Erythroblast (primary cell): ENCODE data around the gene BRI3BP.

Experiments
- GATA1 ChIP-seq: IDR thresholded peaks from 2 replicates; pipeline ENCODE4 v1.6.1; 2011; ENCODE audit warnings: low read depth, mild to moderate bottlenecking, control low read depth, low read length, moderate library complexity
- POLR2A ChIP-seq: IDR thresholded peaks from 2 replicates; pipeline ENCODE4 v1.6.1; 2011; ENCODE audit warnings: mild to moderate bottlenecking, low read length

DNA sequence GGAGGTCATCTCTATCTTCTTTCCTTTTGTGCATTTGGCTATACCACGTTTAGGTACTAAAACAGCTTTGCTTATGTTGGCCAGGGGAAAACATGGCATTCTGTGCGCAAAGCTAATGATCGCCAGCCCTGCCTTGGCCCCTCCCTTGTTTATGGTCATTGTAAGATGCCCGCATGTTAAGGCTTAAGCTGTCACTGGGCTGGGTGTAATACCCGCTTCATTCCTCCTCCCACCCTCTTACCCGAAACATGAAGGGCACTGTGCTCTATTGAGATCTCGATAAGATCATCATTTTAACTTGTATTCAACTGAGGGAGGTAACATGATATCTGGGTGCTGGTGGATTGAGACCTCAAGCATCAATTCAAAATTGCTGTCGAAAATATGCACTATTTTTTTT lies 34.7 kb downstream of the BRI3BP start:
- TF ChIP-seq POLR2A = no peak
- TF ChIP-seq GATA1 = no peak
